GM13977 (cell line): Measurements from ENCODE around the gene HSPB8.

Experiments used
- DNase-seq: peaks from one replicate; pipeline ENCODE4 v3.0.0; 2012; ENCODE audit warnings: low spot score
- in situ Hi-C: fragments of 300-500 bp; cut with MboI; formaldehyde crosslinking; loops from one replicate; pipeline ENCODE4 v1.12.0; 2022; ENCODE audit warnings: low sequenced_read_pairs, low pct_unique_long_range_greater_than_20kb, mixed read lengths, inconsistent platforms; ENCODE audit not compliant: unreplicated experiment
- TF ChIP-seq, protein P1 (sequence below): IDR thresholded peaks from 2 replicates; pipeline ENCODE4 v1.5.1; 2012; ENCODE audit warnings: mild to moderate bottlenecking, control low read depth; ENCODE audit not compliant: insufficient read depth; ENCODE audit errors: extremely low read depth, missing control alignments

HSPB8 gene

GRCh38 chr12:119168721-119169120 lies 10.0 kb upstream of the HSPB8 start:
- in situ Hi-C loops: no loop called here
- TF ChIP-seq, protein P1, sequence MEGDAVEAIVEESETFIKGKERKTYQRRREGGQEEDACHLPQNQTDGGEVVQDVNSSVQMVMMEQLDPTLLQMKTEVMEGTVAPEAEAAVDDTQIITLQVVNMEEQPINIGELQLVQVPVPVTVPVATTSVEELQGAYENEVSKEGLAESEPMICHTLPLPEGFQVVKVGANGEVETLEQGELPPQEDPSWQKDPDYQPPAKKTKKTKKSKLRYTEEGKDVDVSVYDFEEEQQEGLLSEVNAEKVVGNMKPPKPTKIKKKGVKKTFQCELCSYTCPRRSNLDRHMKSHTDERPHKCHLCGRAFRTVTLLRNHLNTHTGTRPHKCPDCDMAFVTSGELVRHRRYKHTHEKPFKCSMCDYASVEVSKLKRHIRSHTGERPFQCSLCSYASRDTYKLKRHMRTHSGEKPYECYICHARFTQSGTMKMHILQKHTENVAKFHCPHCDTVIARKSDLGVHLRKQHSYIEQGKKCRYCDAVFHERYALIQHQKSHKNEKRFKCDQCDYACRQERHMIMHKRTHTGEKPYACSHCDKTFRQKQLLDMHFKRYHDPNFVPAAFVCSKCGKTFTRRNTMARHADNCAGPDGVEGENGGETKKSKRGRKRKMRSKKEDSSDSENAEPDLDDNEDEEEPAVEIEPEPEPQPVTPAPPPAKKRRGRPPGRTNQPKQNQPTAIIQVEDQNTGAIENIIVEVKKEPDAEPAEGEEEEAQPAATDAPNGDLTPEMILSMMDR: no peak
- DNase-seq: no peak

DNA sequence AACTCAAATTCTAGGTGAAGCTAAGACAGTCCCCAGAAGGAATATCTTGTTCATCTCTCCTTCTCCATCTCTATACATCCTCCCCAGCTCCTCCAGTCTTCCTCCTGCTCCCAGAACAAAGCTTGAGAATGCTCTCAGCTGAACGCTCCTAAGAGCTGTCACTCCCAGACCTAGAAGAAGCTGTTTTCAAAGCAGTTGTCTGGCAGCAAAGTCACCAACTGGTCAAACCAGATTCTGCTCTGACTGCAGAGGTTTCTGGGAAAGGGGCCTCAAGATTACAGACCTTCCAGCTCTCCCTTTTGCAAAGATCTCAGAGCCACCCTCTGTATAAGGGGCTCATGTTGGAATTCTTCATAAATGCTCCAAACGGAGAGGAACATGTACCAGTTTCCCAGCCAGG lies 9.6 kb upstream of the HSPB8 start:
- DNase-seq: no peak
- in situ Hi-C loops: no loop called here

GRCh38 chr12:119171291-119171690 lies 7.4 kb upstream of the HSPB8 start:
- TF ChIP-seq, protein P1: no peak
- in situ Hi-C loops: no loop called here
- DNase-seq: no peak

More for the DNA sequence above, 9.6 kb upstream of the HSPB8 start:
- TF ChIP-seq, protein P1: no peak

GRCh38 chr12:119171691-119172425 lies 6.9 kb upstream of the HSPB8 start:
- in situ Hi-C loops: no loop called here
- TF ChIP-seq, protein P1: no peak
- DNase-seq: no peak

GRCh38 chr12:119175081-119175480 lies 3.6 kb upstream of the HSPB8 start:
- DNase-seq: no peak
- in situ Hi-C loops: no loop called here
- TF ChIP-seq, protein P1: no peak

GRCh38 chr12:119176267-119177055 lies 2.3 kb upstream of the HSPB8 start:
- no peak for DNase-seq
- TF ChIP-seq, protein P1: no peak
- in situ Hi-C loops: no loop called here
